Smooth muscle cell (in vitro differentiated cells): ENCODE data around the gene RGS6. TPM values are rescaled to one million over a fixed set of nuclear protein-coding genes. Genes with fewer than 3 reads are reported as not detected.

Experiments
- DNase-seq: peaks from one replicate; lab custom pipeline; 2025; ENCODE audit not compliant: unreplicated experiment; lab: John Stamatoyannopoulos, UW
- H2AFZ ChIP-seq: fragments of 200-600 bp; sonication (generic); 2 replicates; pipeline ENCODE4 v1.6.0; 2016; ENCODE audit warnings: antibody characterized with exemption, low read depth, mild to moderate bottlenecking
- H3F3A ChIP-seq: fragments of 200-600 bp; sonication (generic); 2 replicates; pipeline ENCODE4 v1.6.0; 2017; ENCODE audit warnings: antibody characterized with exemption, low read depth
- H3K27ac ChIP-seq: fragments of 200-600 bp; sonication (generic); 2 replicates; pipeline ENCODE4 v1.5.1; 2016; ENCODE audit warnings: low read depth, mild to moderate bottlenecking
- H3K27me3 ChIP-seq: fragments of 200-600 bp; sonication (generic); 2 replicates; pipeline ENCODE4 v1.6.1; 2016; ENCODE audit warnings: low read depth, mild to moderate bottlenecking
- H3K36me3 ChIP-seq: fragments of 200-600 bp; sonication (generic); 2 replicates; pipeline ENCODE4 v1.5.1; 2016; ENCODE audit warnings: low read depth
- H3K4me1 ChIP-seq: fragments of 200-600 bp; sonication (generic); 2 replicates; pipeline ENCODE4 v1.5.1; 2016; ENCODE audit warnings: low read depth
- H3K4me2 ChIP-seq: fragments of 200-600 bp; sonication (generic); 2 replicates; pipeline ENCODE4 v1.6.0; 2016; ENCODE audit warnings: mild to moderate bottlenecking
- H3K4me3 ChIP-seq: fragments of 200-600 bp; sonication (generic); 2 replicates; pipeline ENCODE4 v1.5.1; 2016; ENCODE audit warnings: mild to moderate bottlenecking
- H3K79me2 ChIP-seq: fragments of 200-600 bp; sonication (generic); 2 replicates; pipeline ENCODE4 v1.6.0; 2016; ENCODE audit warnings: low read depth, mild to moderate bottlenecking
- H3K9ac ChIP-seq: fragments of 200-600 bp; sonication (generic); 2 replicates; pipeline ENCODE4 v1.6.0; 2016; ENCODE audit warnings: low read depth
- H3K9me3 ChIP-seq: fragments of 200-600 bp; sonication (generic); replicated peaks from 2 replicates; pipeline ENCODE4 v1.5.1; 2016; ENCODE audit warnings: low read depth
- H4K20me1 ChIP-seq: fragments of 200-600 bp; sonication (generic); 2 replicates; pipeline ENCODE4 v1.6.0; 2016; ENCODE audit warnings: low read depth
- WGBS: methylation state at CpG from one replicate; pipeline ENCODE4 v1.1.7; 2016; ENCODE audit warnings: low lambda C conversion rate; 5-methylcytosine and 5-hydroxymethylcytosine counted together
- polyA plus RNA-seq: library from polyadenylated mRNA; unstranded; fragments of >200 nt; fragmentation: Nextera tagmentation; extraction: Ambion mirVana; gene quantifications from 2 replicates; pipeline ENCODE4 v1.2.1, GENCODE V29; 2016
- total RNA-seq: library from RNA; depleted of rRNA; stranded (reverse); fragments of >200 nt; gene quantifications from 2 replicates; pipeline ENCODE4 v1.2.3, GENCODE V29; 2014
- TF ChIP-seq, protein P1 (sequence below): fragments of 200-600 bp; sonication (generic); IDR thresholded peaks from 2 replicates; pipeline ENCODE4 v1.5.1; 2017; ENCODE audit warnings: borderline replicate concordance, mild to moderate bottlenecking, antibody characterized with exemption; ENCODE audit not compliant: insufficient read depth, poor library complexity, severe bottlenecking

The RGS6 gene
- total and polyA plus RNA-seq, 2 experiments from 2014 or later = 0.40 TPM; not detected in 1

DNA sequence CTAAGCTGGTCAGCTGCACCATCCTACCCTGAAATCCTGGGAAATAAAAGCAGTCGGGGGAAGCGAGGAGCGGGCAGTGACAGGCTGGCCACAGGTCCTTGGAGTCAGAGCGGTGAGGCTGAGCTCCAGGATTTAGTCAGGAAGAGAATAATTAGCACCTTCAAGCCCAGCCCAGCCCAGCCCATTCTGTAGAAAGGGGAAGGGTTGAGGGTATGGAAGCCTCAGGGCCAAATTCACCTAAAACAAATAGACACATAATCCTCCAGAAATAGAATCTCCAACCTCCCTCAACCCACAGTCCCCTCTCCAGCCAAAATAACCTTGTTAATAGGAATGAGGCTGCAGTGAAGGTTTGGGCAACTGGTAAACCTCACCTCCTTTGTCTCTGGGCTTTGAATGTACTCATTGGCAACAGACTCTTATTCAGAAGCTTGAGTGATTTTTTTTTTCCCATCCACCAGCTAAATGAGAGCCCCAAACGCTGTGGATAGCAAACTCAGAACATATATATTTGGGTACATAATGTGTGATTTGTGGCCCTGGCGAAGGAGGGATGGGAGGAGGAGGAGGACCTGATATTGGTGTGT is 627.5 kb downstream of the RGS6 start:
- 90% methylated on average over 6 of the region's 6 CpGs for WGBS
- Histone ChIP-seq H3K9ac (no peak overlapping the region), H3K79me2 (no peaks in the 10 kb centered on the region), H3K27me3 (no peaks in the 10 kb centered on the region), H3K4me2 (no peak overlapping the region), H3K4me3 (no peak overlapping the region), H3K4me1 (peaks cover 7% of the 10 kb centered on the region), H3K36me3 (no peaks in the 10 kb centered on the region), H3K27ac (no peak overlapping the region), H3F3A (no peaks in the 10 kb centered on the region), H2AFZ (no peak overlapping the region), H4K20me1 (no peaks in the 10 kb centered on the region), H3K9me3 (no peaks in the 10 kb centered on the region)
- no peak for DNase-seq
- TF ChIP-seq, protein P1, sequence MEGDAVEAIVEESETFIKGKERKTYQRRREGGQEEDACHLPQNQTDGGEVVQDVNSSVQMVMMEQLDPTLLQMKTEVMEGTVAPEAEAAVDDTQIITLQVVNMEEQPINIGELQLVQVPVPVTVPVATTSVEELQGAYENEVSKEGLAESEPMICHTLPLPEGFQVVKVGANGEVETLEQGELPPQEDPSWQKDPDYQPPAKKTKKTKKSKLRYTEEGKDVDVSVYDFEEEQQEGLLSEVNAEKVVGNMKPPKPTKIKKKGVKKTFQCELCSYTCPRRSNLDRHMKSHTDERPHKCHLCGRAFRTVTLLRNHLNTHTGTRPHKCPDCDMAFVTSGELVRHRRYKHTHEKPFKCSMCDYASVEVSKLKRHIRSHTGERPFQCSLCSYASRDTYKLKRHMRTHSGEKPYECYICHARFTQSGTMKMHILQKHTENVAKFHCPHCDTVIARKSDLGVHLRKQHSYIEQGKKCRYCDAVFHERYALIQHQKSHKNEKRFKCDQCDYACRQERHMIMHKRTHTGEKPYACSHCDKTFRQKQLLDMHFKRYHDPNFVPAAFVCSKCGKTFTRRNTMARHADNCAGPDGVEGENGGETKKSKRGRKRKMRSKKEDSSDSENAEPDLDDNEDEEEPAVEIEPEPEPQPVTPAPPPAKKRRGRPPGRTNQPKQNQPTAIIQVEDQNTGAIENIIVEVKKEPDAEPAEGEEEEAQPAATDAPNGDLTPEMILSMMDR = no peak

DNA sequence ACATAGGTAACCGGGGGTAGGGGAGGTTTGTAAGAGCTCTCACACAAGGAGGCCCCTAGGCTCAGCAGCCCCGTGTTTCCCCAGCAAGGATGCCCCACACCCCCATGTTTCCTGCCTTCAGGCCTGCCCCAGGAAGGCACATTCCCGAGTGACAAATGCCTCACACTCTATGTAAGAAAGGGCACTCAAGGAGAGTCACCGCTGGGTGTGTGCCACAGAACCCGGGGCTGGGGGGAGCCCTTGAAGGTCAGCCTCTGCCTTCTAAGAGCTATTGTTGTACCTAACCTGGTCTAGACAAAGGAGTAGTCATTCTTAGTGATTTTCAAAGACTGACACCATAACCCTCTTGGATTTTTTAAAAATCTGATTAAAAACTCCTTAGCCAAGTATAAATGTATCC is 628.1 kb downstream of the RGS6 start:
- Histone ChIP-seq H3K4me1 (peaks cover 7% of the 10 kb centered on the region), H2AFZ (no peak overlapping the region), H3K4me3 (no peak overlapping the region), H3K36me3 (no peaks in the 10 kb centered on the region), H3F3A (no peaks in the 10 kb centered on the region), H3K27ac (no peak overlapping the region), H3K27me3 (no peaks in the 10 kb centered on the region), H4K20me1 (no peaks in the 10 kb centered on the region), H3K9me3 (no peaks in the 10 kb centered on the region), H3K4me2 (no peak overlapping the region), H3K79me2 (no peaks in the 10 kb centered on the region), H3K9ac (no peak overlapping the region)
- TF ChIP-seq, protein P1 = no peak
- no peak for DNase-seq
- 77% methylated on average over 5 of the region's 5 CpGs for WGBS

DNA sequence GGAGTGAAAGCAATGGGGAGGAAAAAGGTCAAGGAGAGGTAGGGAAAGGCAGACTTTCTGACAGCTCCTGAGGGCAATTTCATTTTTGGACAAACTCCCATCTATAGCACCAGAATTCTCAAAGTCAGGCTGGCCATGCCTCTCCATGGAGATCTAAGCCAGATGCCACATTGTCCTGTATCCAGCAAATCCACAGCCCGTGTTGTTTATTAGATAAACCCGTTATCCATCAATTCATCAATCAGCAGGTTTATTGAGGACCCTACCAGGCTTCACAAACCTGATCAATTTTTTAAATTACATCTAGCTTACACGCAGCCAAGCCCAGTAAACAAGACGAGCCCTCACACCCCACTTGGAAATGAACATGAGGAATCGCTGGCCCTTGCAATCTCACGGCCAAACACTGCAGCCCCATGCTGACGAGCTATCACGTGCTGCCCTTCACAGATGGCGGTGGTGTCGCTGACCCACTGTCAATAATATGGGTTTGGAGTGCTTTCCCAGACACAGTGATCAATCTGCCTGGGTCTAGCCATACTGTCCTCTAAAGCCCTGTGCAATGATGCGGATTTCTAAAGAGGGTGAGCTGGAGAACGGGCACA is 628.8 kb downstream of the RGS6 start:
- H4K20me1 ChIP-seq = no peaks in the 10 kb centered on the region
- H3K9ac ChIP-seq = no peak overlapping the region
- no peak overlapping the region for H2AFZ ChIP-seq
- no peak overlapping the region for H3K27ac ChIP-seq
- DNase-seq = no peak
- TF ChIP-seq, protein P1 = no peak
- H3K79me2 ChIP-seq = no peaks in the 10 kb centered on the region
- H3K4me3 ChIP-seq = no peak overlapping the region
- no peaks in the 10 kb centered on the region for H3K36me3 ChIP-seq
- H3K27me3 ChIP-seq = no peaks in the 10 kb centered on the region
- H3K4me2 ChIP-seq = no peak overlapping the region
- peaks cover 7% of the 10 kb centered on the region for H3K4me1 ChIP-seq
- H3F3A ChIP-seq = no peaks in the 10 kb centered on the region
- 94% methylated on average over 12 of the region's 12 CpGs for WGBS
- H3K9me3 ChIP-seq = no peaks in the 10 kb centered on the region

DNA sequence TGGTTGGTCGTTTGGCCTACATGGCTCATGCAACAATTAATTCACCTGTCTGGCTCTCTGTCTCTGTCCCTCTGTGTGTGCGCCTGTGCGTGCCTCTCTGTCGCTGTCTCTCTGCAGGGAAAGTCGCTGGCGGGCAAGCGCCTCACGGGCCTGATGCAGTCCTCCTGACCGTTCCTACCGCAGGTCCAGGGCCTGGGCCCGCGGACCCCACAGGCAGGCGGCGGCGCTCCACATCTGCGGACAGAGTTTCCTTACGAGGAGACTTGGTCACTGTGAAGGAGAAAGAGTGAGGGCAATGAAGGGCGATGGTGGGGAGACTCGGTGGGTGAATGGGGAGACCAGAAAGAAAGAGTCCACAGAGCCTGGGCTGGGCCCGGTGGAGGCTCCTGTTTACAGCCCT is 630.1 kb downstream of the RGS6 start:
- no peak overlapping the region for H2AFZ ChIP-seq
- H3K4me3 ChIP-seq = no peak overlapping the region
- H3K4me2 ChIP-seq = no peak overlapping the region
- 96% methylated on average over 19 of the region's 20 CpGs for WGBS
- H3K27me3 ChIP-seq = no peaks in the 10 kb centered on the region
- H3K27ac ChIP-seq = no peak overlapping the region
- DNase-seq = no peak
- H4K20me1 ChIP-seq = no peaks in the 10 kb centered on the region
- no peak overlapping the region for H3K9ac ChIP-seq
- peaks cover 7% of the 10 kb centered on the region for H3K4me1 ChIP-seq
- TF ChIP-seq, protein P1 = no peak
- no peaks in the 10 kb centered on the region for H3K79me2 ChIP-seq
- no peaks in the 10 kb centered on the region for H3F3A ChIP-seq
- no peaks in the 10 kb centered on the region for H3K36me3 ChIP-seq
- H3K9me3 ChIP-seq = no peaks in the 10 kb centered on the region
